Activated CD8-positive, alpha-beta memory T cell treated with anti-CD3 and anti-CD28 coated beads, Interleukin-2, amount 10 ng/mL, durations not matched to agents 7 days and 5 days (primary cell): ENCODE measurements around the gene E2F2. TPM values are rescaled to one million over a fixed set of nuclear protein-coding genes. Genes with fewer than 3 reads are reported as not detected.
"Not testable (repeated sequence)": the region's sequence is repeated elsewhere in the genome, so short reads cannot be mapped to it uniquely, and the experiment has no call there.

Source experiments
- ATAC-seq: fragments of 150-1000 bp; cut with Tn5 transposase; one replicate; pipeline ENCODE4 v1.10.0; 2021; ENCODE audit warnings: moderate library complexity
- CTCF ChIA-PET: fragments of 350-600 bp; sonication (Branson Sonifier 250); formaldehyde crosslinking; loops from one replicate; lab custom pipeline; 2021; ENCODE audit warnings: antibody characterized with exemption; lab: Charles Lee
- DNase-seq: peaks from one replicate; pipeline ENCODE4 v3.0.0-alpha.2; 2020
- H3K27ac Mint-ChIP-seq: one replicate; pipeline ENCODE4 v1.8.0; 2021; ENCODE audit warnings: mild to moderate bottlenecking, mixed read lengths
- H3K27me3 Mint-ChIP-seq: one replicate; pipeline ENCODE4 v1.8.0; 2021; ENCODE audit warnings: mixed read lengths
- H3K36me3 Mint-ChIP-seq: one replicate; pipeline ENCODE4 v1.8.0; 2021; ENCODE audit warnings: mild to moderate bottlenecking, mixed read lengths
- H3K4me1 Mint-ChIP-seq: one replicate; pipeline ENCODE4 v1.8.0; 2021; ENCODE audit warnings: mixed read lengths
- H3K4me3 Mint-ChIP-seq: one replicate; pipeline ENCODE4 v1.8.0; 2021; ENCODE audit warnings: mild to moderate bottlenecking, moderate library complexity, mixed read lengths
- H3K9me3 Mint-ChIP-seq: one replicate; pipeline ENCODE4 v1.8.0; 2022; ENCODE audit warnings: low read depth, mixed read lengths
- total RNA-seq, 2 experiments: library from RNA; stranded (reverse); gene quantifications; one replicate each; pipeline ENCODE4 v1.2.3, GENCODE V29; 2021

Gene E2F2
- total RNA-seq, 2 experiments from 2014 or later, result 77.4 to 103 TPM

- peaks cover 54% of the 10 kb centered on the region for H3K36me3 Mint-ChIP-seq
- H3K4me3 Mint-ChIP-seq, result peak overlapping the region; percentile 9
- no peak for DNase-seq
- peaks cover 66% of the 10 kb centered on the region for H3K4me1 Mint-ChIP-seq
- H3K27me3 Mint-ChIP-seq, result no peaks in the 10 kb centered on the region
- no peaks in the 10 kb centered on the region for H3K9me3 Mint-ChIP-seq
- peak overlapping the region; percentile 85 for H3K27ac Mint-ChIP-seq
- ATAC-seq, result no peak
- CTCF ChIA-PET, result interaction anchor here (1.3 to 21.2 kb wide), 8 partner anchors 9 to 167 kb away, joined by 3 to 308 read pairs (median 10); partner anchors contain the start of gene RPL11
Measured at GRCh38 chr1:23524163-23524562, 6.9 kb downstream of the E2F2 start.

DNA sequence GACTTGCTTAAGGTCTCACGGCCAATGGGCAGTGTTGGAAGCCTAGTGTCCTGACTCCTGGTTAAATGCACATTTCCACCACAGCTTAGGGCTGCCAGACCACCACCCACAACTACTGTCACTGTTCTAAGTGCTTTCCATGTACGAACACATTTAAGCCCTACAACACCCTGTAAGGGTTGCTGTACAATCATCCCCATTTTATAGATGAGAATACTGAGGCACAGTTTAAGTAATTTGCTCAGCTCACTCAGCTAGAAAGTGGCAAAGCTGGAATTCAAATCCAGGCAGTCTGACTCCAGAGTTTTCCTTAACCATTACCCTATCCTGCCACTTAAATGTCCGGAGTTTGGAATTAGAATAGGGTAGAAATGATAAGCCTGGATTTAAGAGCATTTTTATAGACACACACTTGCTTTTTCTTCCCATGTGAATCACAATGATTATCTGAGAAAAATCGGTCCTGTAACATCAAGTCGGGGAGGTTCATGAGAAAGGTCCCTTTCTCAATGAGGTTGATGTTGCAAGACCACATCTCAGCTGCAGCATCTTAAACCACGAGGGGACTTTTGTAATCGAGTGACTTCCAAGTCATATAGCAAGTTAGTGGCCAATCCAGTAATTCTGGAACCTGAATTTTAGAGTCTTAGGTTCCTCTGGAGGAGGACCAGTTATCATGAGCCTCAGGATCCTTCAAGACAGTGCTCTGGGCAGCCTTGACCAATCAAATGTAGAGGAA lies 8.6 kb downstream of the E2F2 start:
- H3K27ac Mint-ChIP-seq, result peak overlapping the region; percentile 9
- DNase-seq (no peak), ATAC-seq (no peak)
- H3K9me3 Mint-ChIP-seq, result no peaks in the 10 kb centered on the region
- peaks cover 62% of the 10 kb centered on the region for H3K36me3 Mint-ChIP-seq
- no peaks in the 10 kb centered on the region for H3K27me3 Mint-ChIP-seq
- H3K4me3 Mint-ChIP-seq, result no peak overlapping the region
- CTCF ChIA-PET, result interaction anchor here (1.3 to 21.2 kb wide), 4 partner anchors 8 to 31 kb away, joined by 3 to 308 read pairs (median 29); partner anchors contain the start of gene E2F2
- H3K4me1 Mint-ChIP-seq, result peaks cover 50% of the 10 kb centered on the region

GRCh38 chr1:23521588-23521987 lies 9.4 kb downstream of the E2F2 start:
- H3K4me3 Mint-ChIP-seq, result no peak overlapping the region
- no peak for ATAC-seq
- no peaks in the 10 kb centered on the region for H3K9me3 Mint-ChIP-seq
- no peak overlapping the region for H3K27ac Mint-ChIP-seq
- H3K27me3 Mint-ChIP-seq, result no peaks in the 10 kb centered on the region
- DNase-seq, result no peak
- CTCF ChIA-PET, result interaction anchor here (1.4 to 21.2 kb wide), 4 partner anchors 9 to 29 kb away, joined by 3 to 308 read pairs (median 18); partner anchors contain the start of gene E2F2
- peaks cover 42% of the 10 kb centered on the region for H3K4me1 Mint-ChIP-seq
- H3K36me3 Mint-ChIP-seq, result peaks cover 59% of the 10 kb centered on the region

DNA sequence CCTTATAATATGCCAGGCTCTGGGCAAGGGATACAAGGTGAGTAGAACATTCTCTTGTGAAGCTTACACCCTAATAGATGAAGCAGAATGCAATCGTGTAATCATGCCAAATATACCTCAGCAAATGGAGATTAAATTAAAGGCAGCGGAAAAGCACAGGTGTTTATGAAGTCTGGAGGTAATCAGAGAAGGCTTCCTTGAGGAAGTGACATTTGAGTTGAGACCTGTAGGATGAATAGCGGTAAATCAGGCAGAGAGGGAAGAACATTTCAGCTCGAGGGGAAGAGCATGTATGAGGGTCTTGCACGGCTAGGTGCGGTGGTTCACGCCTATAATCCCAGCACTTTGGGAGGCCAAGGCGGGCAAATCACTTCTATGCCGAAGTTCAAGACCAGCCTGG lies 13.5 kb downstream of the E2F2 start:
- H3K27ac Mint-ChIP-seq, result no peak overlapping the region
- H3K27me3 Mint-ChIP-seq, result no peaks in the 10 kb centered on the region
- peaks cover 5% of the 10 kb centered on the region for H3K4me1 Mint-ChIP-seq
- DNase-seq, result no peak
- H3K9me3 Mint-ChIP-seq, result no peaks in the 10 kb centered on the region
- CTCF ChIA-PET, result interaction anchor here (1.7 to 21.2 kb wide), 3 partner anchors 13 to 120 kb away, joined by 5 to 308 read pairs (median 25); partner anchors contain the start of gene E2F2
- no peak for ATAC-seq
- H3K4me3 Mint-ChIP-seq, result no peak overlapping the region
- peaks cover 69% of the 10 kb centered on the region for H3K36me3 Mint-ChIP-seq

GRCh38 chr1:23515905-23516304 lies 15.1 kb downstream of the E2F2 start:
- DNase-seq (no peak), ATAC-seq (no peak)
- Mint-ChIP-seq H3K27me3 (no peaks in the 10 kb centered on the region), H3K4me3 (no peak overlapping the region), H3K36me3 (peaks cover 67% of the 10 kb centered on the region), H3K9me3 (no peaks in the 10 kb centered on the region), H3K27ac (no peak overlapping the region), H3K4me1 (no peaks in the 10 kb centered on the region)
- CTCF ChIA-PET, result interaction anchor here (2.8 to 4.0 kb wide), 3 partner anchors 9 to 19 kb away, joined by 11 to 31 read pairs (median 16); no protein-coding TSS in a partner anchor

- H3K9me3 Mint-ChIP-seq, result no peaks in the 10 kb centered on the region
- DNase-seq (no peak), ATAC-seq (no peak)
- peaks cover 75% of the 10 kb centered on the region for H3K36me3 Mint-ChIP-seq
- H3K27me3 Mint-ChIP-seq, result no peaks in the 10 kb centered on the region
- no peak overlapping the region for H3K27ac Mint-ChIP-seq
- CTCF ChIA-PET, result interaction anchor here (0.7 to 4.0 kb wide), 9 partner anchors 10 to 329 kb away, joined by 3 to 31 read pairs (median 3); no protein-coding TSS in a partner anchor
- no peaks in the 10 kb centered on the region for H3K4me1 Mint-ChIP-seq
- H3K4me3 Mint-ChIP-seq, result no peak overlapping the region
Measured at GRCh38 chr1:23514111-23514679, 16.8 kb downstream of the E2F2 start.

- ATAC-seq, result no peak
- no peak for DNase-seq
- H3K9me3 Mint-ChIP-seq, result no peaks in the 10 kb centered on the region
- CTCF ChIA-PET, result interaction anchor here (6.0 kb wide), 1 partner anchor 13 kb away, joined by 49 read pairs; no protein-coding TSS in a partner anchor
- no peaks in the 10 kb centered on the region for H3K27me3 Mint-ChIP-seq
- H3K27ac Mint-ChIP-seq, result no peak overlapping the region
- H3K4me1 Mint-ChIP-seq, result no peaks in the 10 kb centered on the region
- H3K4me3 Mint-ChIP-seq, result no peak overlapping the region
- H3K36me3 Mint-ChIP-seq, result peaks cover 54% of the 10 kb centered on the region
Measured at GRCh38 chr1:23509896-23510295, 21.1 kb downstream of the E2F2 start.

- CTCF ChIA-PET, result interaction anchor here (1.3 to 6.0 kb wide), 4 partner anchors 10 to 33 kb away, joined by 4 to 49 read pairs (median 6); no protein-coding TSS in a partner anchor
- no peak for DNase-seq
- no peak for ATAC-seq
- Mint-ChIP-seq H3K36me3 (peaks cover 32% of the 10 kb centered on the region), H3K4me3 (no peak overlapping the region), H3K9me3 (no peaks in the 10 kb centered on the region), H3K27ac (no peak overlapping the region), H3K4me1 (no peaks in the 10 kb centered on the region), H3K27me3 (no peaks in the 10 kb centered on the region)
Measured at GRCh38 chr1:23506376-23507107, 24.5 kb downstream of the E2F2 start.

- H3K27ac Mint-ChIP-seq, result no peak overlapping the region
- H3K27me3 Mint-ChIP-seq, result no peaks in the 10 kb centered on the region
- H3K4me1 Mint-ChIP-seq, result no peaks in the 10 kb centered on the region
- peaks cover 26% of the 10 kb centered on the region for H3K36me3 Mint-ChIP-seq
- no peaks in the 10 kb centered on the region for H3K9me3 Mint-ChIP-seq
- DNase-seq (no peak), ATAC-seq (no peak)
- CTCF ChIA-PET, result interaction anchor here (1.3 to 6.0 kb wide), 4 partner anchors 9 to 34 kb away, joined by 4 to 49 read pairs (median 6); no protein-coding TSS in a partner anchor
- H3K4me3 Mint-ChIP-seq, result no peak overlapping the region
Measured at GRCh38 chr1:23505851-23506250, 25.2 kb downstream of the E2F2 start.

DNA sequence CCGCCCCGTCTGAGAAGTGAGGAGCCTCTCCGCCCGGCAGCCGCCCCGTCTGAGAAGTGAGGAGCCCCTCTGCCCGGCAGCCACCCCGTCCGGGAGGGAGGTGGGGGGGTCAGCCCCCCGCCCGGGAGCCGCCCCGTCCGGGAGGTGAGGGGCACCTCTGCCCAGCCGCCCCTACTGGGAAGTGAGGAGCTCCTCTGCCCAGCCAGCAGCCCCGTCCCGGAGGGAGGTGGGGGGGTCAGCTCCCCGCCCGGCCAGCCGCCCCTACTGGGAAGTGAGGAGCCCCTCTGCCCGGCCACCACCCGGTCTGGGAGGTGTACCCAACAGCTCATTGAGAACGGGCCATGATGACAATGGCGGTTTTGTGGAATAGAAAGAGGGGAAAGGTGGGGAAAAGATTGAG lies 26.9 kb downstream of the E2F2 start:
- not testable (repeated sequence) for H3K9me3 Mint-ChIP-seq, DNase-seq, H3K27me3 Mint-ChIP-seq, H3K4me1 Mint-ChIP-seq, H3K4me3 Mint-ChIP-seq, H3K27ac Mint-ChIP-seq, ATAC-seq
- CTCF ChIA-PET, result interaction anchor here (6.0 kb wide), 1 partner anchor 8 kb away, joined by 49 read pairs; no protein-coding TSS in a partner anchor
- H3K36me3 Mint-ChIP-seq, result peaks cover 10% of the 10 kb centered on the region

- DNase-seq (no peak), ATAC-seq (no peak)
- CTCF ChIA-PET, result interaction anchor here (3.2 to 9.2 kb wide), 2 partner anchors 25 to 37 kb away, joined by 16 to 308 read pairs; partner anchors contain the start of gene E2F2
- H3K27me3 Mint-ChIP-seq, result no peaks in the 10 kb centered on the region
- H3K9me3 Mint-ChIP-seq, result no peaks in the 10 kb centered on the region
- no peaks in the 10 kb centered on the region for H3K4me1 Mint-ChIP-seq
- H3K36me3 Mint-ChIP-seq, result peaks cover 7% of the 10 kb centered on the region
- H3K4me3 Mint-ChIP-seq, result no peak overlapping the region
- H3K27ac Mint-ChIP-seq, result no peak overlapping the region
Measured at GRCh38 chr1:23502951-23503350, 28.1 kb downstream of the E2F2 start.

- H3K4me1 Mint-ChIP-seq, result peaks cover 5% of the 10 kb centered on the region
- no peaks in the 10 kb centered on the region for H3K36me3 Mint-ChIP-seq
- H3K27ac Mint-ChIP-seq, result no peak overlapping the region
- H3K9me3 Mint-ChIP-seq, result no peaks in the 10 kb centered on the region
- CTCF ChIA-PET, result interaction anchor here (1.0 to 9.2 kb wide), 4 partner anchors 13 to 109 kb away, joined by 3 to 308 read pairs (median 10); partner anchors contain the start of gene E2F2
- H3K27me3 Mint-ChIP-seq, result no peaks in the 10 kb centered on the region
- ATAC-seq (no peak), DNase-seq (no peak)
- no peak overlapping the region for H3K4me3 Mint-ChIP-seq
Measured at GRCh38 chr1:23500466-23500865, 30.6 kb downstream of the E2F2 start.
